Activated CD4-positive, alpha-beta T cell treated with anti-CD3 and anti-CD28 coated beads for 36 hours (primary cell): ENCODE data around the gene RHBDL3. TPM values are rescaled to one million over a fixed set of nuclear protein-coding genes. Genes with fewer than 3 reads are reported as not detected.

Source experiments
- ATAC-seq: fragments of 200-7000 bp; cut with Tn5 transposase; one replicate; pipeline ENCODE4 v1.10.0; 2021; ENCODE audit warnings: mild to moderate bottlenecking, moderate library complexity
- CTCF ChIA-PET: fragments of 350-600 bp; sonication (Branson Sonifier 250); formaldehyde crosslinking; loops from one replicate; lab custom pipeline; 2021; ENCODE audit warnings: antibody characterized with exemption; lab: Charles Lee
- POLR2A ChIA-PET: fragments of 350-600 bp; sonication (Branson Sonifier 250); formaldehyde crosslinking; loops from one replicate; lab custom pipeline; 2021; ENCODE audit warnings: antibody characterized with exemption, inconsistent platforms; lab: Charles Lee
- DNase-seq: peaks from one replicate; pipeline ENCODE4 v3.0.0-alpha.2; 2020
- H3K27ac Mint-ChIP-seq: one replicate; pipeline ENCODE4 v1.8.0; 2021; ENCODE audit warnings: mixed read lengths
- H3K27me3 Mint-ChIP-seq: one replicate; pipeline ENCODE4 v1.8.0; 2021; ENCODE audit warnings: mixed read lengths
- H3K36me3 Mint-ChIP-seq: one replicate; pipeline ENCODE4 v1.8.0; 2021; ENCODE audit warnings: low read depth, mixed read lengths
- H3K4me1 Mint-ChIP-seq: one replicate; pipeline ENCODE4 v1.8.0; 2021; ENCODE audit warnings: mixed read lengths
- H3K4me3 Mint-ChIP-seq: one replicate; pipeline ENCODE4 v1.8.0; 2021; ENCODE audit warnings: mild to moderate bottlenecking, moderate library complexity, mixed read lengths
- H3K9me3 Mint-ChIP-seq: one replicate; pipeline ENCODE4 v1.8.0; 2021; ENCODE audit warnings: low read depth, mixed read lengths
- intact Hi-C, 2 experiments: fragments of 100-400 bp; cut with DNase I in 1 of 2; cut with micrococcal nuclease in 1 of 2; formaldehyde crosslinking; loops; one replicate each; pipeline versions ENCODE4 v1.14.2 to v1.15.1; 2022 to 2024; cut with DNase I, micrococcal nuclease
- total RNA-seq, 2 experiments: library from RNA; stranded (reverse); gene quantifications; one replicate each; pipeline ENCODE4 v1.2.3, GENCODE V29; 2021

The RHBDL3 gene
- total RNA-seq, 2 experiments from 2014 or later, result 0.09 TPM; not detected in 1

DNA sequence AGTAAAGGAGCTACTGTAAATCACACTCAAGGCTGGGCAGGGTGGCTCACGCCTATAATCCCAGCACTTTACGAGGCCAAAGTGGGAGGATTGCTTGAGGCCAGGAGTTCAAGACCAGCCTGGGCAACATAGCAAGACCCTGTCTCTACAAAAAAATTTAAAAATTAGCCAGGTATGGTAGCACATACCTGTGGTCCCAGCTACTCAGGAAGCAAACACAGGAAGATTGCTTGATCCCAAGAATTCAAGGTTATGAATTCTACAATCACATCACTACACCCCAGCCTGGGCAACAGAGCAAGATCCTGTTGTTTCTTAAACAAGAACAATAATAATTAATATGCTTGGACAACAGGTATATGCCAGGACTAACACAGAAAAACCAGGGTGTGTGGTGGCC is 13.2 kb downstream of the RHBDL3 start:
- Mint-ChIP-seq H3K4me1 (no peaks in the 10 kb centered on the region), H3K27me3 (peaks cover 4% of the 10 kb centered on the region), H3K4me3 (no peak overlapping the region), H3K27ac (no peak overlapping the region), H3K9me3 (no peaks in the 10 kb centered on the region), H3K36me3 (no peaks in the 10 kb centered on the region)
- intact Hi-C loops, result no loop called here
- POLR2A ChIA-PET, result no interaction called here
- DNase-seq (no peak), ATAC-seq (no peak)
- CTCF ChIA-PET, result interaction anchor here (2.1 kb wide), 1 partner anchor 26 kb away, joined by 6 read pairs; no protein-coding TSS in a partner anchor

DNA sequence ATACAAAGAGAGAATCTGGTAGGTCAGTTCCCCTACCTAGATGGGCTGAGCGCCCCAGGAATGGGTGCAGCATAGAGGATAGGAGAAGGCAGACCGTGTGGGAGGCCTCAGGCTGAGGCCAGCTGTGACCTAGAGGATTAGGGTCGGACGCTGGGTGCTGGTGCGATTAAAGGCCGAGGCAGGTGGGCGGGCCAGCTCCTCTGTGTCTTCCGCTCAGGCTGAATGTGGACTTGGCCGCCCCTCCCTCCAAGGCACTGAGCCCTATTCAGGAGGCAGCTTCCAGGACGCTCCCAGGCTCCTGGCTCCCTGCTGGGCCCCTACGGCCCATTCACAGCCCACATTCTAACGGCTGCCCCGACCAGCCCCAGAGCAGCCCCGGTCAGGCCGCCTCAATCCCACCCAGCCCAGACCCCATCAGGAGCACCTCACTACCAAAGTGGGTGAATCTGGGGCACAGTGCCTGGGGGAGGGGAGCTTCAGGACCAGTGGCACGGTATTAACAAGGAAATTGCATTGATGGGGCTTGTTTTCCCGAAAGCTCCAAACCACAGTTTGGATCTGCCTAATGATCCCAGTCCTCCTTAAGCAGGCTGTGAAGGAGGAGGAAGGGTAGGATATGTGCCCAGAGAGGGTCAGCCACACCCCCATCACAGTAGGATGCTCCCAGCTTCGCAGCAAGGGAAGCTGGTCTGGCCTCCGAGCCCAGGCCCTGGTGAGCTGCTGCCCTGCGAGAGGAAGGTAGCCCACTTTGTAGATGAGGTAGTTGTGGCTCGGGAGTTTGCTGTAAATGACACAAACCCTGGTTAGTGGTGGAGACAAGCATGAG is 14.5 kb downstream of the RHBDL3 start:
- H3K9me3 Mint-ChIP-seq, result no peaks in the 10 kb centered on the region
- no peak overlapping the region for H3K27ac Mint-ChIP-seq
- H3K36me3 Mint-ChIP-seq, result no peaks in the 10 kb centered on the region
- no peaks in the 10 kb centered on the region for H3K4me1 Mint-ChIP-seq
- intact Hi-C loops, result no loop called here
- no peak overlapping the region for H3K4me3 Mint-ChIP-seq
- no peak for ATAC-seq
- ChIA-PET POLR2A (interaction anchor here (0.5 kb wide), 1 partner anchor 15 kb away, joined by 3 read pairs; no protein-coding TSS in a partner anchor), CTCF (no interaction called here)
- peaks cover 2% of the 10 kb centered on the region for H3K27me3 Mint-ChIP-seq
- DNase-seq, result no peak

DNA sequence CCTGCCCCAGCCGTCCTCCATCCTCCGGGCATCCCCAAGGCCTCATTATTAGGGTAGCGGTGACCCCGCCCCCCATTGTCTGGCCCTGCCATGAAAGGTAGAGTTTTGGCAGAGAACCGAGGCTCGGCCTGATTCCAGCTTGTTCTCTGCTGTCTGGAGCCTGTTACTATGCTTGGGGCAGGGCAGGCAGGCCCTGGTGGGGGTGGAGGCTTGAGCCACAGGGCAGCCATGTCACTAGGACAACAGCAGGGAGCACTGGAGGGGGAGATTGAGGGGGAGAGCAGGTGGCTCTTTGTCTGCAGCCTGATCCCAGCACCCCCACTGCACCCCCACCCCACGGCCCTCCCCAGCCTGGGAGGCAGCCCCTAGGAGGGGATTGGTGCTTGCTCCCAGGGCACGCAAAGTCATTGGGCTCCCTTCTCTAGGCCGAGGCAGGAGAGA is 15.4 kb downstream of the RHBDL3 start:
- POLR2A ChIA-PET, result no interaction called here
- H3K4me1 Mint-ChIP-seq, result no peaks in the 10 kb centered on the region
- intact Hi-C loops, result no loop called here

DNA sequence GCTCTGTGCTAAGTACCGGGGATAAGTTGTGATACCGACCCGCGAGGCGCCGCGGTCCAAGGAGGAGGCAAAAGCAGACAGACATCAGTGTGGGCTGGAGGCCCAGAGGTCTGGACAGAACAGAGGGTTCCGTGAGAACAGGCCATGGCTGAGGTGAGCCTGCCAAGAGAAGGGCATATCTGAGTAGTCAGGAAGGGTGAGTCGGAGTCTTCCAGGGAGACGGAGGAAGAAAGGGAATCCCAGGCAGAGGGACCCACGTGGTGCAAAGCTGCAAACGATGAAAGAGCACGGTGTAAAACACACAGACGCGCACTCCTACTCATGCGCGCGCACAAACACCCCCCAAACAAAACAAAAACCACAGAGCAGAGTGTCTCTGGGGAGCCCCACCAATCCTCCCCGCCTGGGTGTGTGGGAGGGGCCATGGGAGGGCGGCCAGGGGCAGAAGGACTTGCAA is 18.1 kb downstream of the RHBDL3 start:
- ChIA-PET POLR2A (no interaction called here), CTCF (no interaction called here)
- H3K27ac Mint-ChIP-seq, result no peak overlapping the region

More for the DNA sequence above, 15.4 kb downstream of the RHBDL3 start:
- DNase-seq (no peak), ATAC-seq (no peak)
- CTCF ChIA-PET, result no interaction called here
- peaks cover 2% of the 10 kb centered on the region for H3K27me3 Mint-ChIP-seq
- no peak overlapping the region for H3K4me3 Mint-ChIP-seq
- H3K27ac Mint-ChIP-seq, result no peak overlapping the region
- no peaks in the 10 kb centered on the region for H3K36me3 Mint-ChIP-seq
- H3K9me3 Mint-ChIP-seq, result no peaks in the 10 kb centered on the region

DNA sequence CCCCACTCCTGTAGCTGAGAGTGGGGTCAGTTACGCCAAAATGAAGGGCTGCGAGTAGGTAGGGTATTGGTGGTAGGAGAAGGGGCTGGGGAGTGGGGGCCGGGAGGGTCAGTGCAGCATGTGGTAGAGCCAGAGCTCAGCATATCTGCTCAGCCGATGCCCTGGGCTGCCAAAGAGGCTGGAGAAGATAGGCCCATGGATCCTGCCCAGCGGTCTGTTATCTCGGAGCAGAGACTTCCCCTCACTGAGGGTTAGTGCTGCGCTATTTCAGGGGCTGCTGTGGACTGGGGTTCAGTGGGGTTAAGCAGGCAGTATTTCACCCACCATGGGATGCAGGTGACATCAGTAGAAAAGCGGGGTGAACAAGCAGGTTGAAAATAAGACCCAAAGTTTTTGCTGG is 19.7 kb downstream of the RHBDL3 start:
- H3K9me3 Mint-ChIP-seq, result no peaks in the 10 kb centered on the region
- no peak overlapping the region for H3K4me3 Mint-ChIP-seq
- no peak for ATAC-seq
- DNase-seq, result no peak
- H3K36me3 Mint-ChIP-seq, result no peaks in the 10 kb centered on the region
- ChIA-PET POLR2A (no interaction called here), CTCF (interaction anchor here (0.5 kb wide), 1 partner anchor 15 kb away, joined by 3 read pairs; no protein-coding TSS in a partner anchor)
- no peaks in the 10 kb centered on the region for H3K4me1 Mint-ChIP-seq
- intact Hi-C loops, result no loop called here
- H3K27me3 Mint-ChIP-seq, result peaks cover 4% of the 10 kb centered on the region
- no peak overlapping the region for H3K27ac Mint-ChIP-seq

More for the DNA sequence above, 18.1 kb downstream of the RHBDL3 start:
- Mint-ChIP-seq H3K9me3 (no peaks in the 10 kb centered on the region), H3K36me3 (no peaks in the 10 kb centered on the region), H3K4me3 (no peak overlapping the region), H3K4me1 (no peaks in the 10 kb centered on the region), H3K27me3 (peaks cover 2% of the 10 kb centered on the region)
- intact Hi-C loops, result no loop called here
- ATAC-seq (no peak), DNase-seq (no peak)

DNA sequence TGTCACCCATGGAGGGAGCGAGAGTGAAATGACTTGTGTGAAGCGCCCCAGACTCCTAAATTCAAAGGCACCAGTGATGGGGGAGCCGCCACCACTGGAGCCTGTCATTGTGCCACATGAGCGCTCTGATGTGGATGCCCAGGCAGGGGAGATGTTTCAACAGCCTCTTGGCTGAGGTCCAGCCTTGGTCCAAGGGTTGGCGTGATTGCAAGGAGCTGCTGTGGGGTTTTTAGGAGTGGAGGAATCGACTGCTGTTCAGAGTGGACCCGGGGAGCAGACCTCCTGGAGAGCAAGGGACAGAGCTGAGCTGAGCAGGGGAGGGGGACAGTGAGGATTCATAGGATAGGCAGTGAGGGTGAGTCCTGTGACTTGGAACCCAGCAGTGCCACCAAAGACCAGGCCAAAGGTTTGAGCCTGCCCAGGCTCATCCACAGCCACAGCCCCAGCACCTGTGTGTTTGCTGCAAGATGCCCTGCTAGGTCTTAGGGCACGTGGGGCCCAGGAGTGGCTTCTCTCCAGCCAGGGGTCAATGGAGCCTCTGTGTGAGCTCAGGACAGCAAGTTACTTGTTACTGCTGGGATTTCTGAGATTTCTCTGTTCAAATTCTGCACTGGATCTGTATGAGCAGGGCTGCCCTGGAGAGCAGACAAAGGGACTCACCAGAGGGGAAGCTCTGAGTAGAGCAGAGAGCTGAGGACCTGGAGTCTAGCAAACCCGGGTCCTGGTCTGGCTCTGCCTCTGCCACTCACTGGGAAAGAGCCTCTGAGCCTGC is 20.3 kb downstream of the RHBDL3 start:
- H3K4me1 Mint-ChIP-seq, result no peaks in the 10 kb centered on the region

DNA sequence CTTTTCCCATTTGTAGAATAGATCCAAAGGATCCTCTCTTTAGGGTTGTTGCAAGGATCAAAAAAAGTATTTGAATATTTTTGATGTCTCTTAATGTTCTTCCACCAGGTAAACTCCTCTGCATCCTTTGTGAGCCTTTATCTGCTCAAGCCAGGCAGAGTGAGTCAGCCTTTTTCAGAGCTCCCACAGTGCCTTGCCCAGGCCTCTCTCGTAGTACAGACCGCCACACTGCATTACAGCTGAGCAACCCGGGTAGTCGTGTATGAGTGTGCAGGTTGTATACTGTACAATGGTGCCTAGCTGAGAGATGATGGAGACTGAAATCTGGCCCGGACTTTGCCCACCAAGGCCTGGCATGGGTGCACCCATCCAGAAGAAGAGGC is 20.9 kb downstream of the RHBDL3 start:
- ATAC-seq (peak; percentile 66), DNase-seq (peak; percentile 28)
- ChIA-PET POLR2A (no interaction called here), CTCF (interaction anchor here (0.8 to 0.9 kb wide), 2 partner anchors 31 to 43 kb away, joined by 3 read pairs; no protein-coding TSS in a partner anchor)
- Mint-ChIP-seq H3K36me3 (no peaks in the 10 kb centered on the region), H3K9me3 (no peaks in the 10 kb centered on the region), H3K27ac (no peak overlapping the region), H3K4me3 (no peak overlapping the region), H3K4me1 (no peaks in the 10 kb centered on the region), H3K27me3 (peaks cover 4% of the 10 kb centered on the region)
- intact Hi-C loops, result no loop called here

More for the DNA sequence above, 20.3 kb downstream of the RHBDL3 start:
- ATAC-seq, result no peak
- CTCF ChIA-PET, result interaction anchor here (0.8 to 0.9 kb wide), 2 partner anchors 31 to 43 kb away, joined by 3 read pairs; no protein-coding TSS in a partner anchor
- POLR2A ChIA-PET, result no interaction called here
- Mint-ChIP-seq H3K27ac (no peak overlapping the region), H3K36me3 (no peaks in the 10 kb centered on the region), H3K27me3 (peaks cover 4% of the 10 kb centered on the region), H3K4me3 (no peak overlapping the region), H3K9me3 (no peaks in the 10 kb centered on the region)
- intact Hi-C loops, result no loop called here
- DNase-seq, result no peak

DNA sequence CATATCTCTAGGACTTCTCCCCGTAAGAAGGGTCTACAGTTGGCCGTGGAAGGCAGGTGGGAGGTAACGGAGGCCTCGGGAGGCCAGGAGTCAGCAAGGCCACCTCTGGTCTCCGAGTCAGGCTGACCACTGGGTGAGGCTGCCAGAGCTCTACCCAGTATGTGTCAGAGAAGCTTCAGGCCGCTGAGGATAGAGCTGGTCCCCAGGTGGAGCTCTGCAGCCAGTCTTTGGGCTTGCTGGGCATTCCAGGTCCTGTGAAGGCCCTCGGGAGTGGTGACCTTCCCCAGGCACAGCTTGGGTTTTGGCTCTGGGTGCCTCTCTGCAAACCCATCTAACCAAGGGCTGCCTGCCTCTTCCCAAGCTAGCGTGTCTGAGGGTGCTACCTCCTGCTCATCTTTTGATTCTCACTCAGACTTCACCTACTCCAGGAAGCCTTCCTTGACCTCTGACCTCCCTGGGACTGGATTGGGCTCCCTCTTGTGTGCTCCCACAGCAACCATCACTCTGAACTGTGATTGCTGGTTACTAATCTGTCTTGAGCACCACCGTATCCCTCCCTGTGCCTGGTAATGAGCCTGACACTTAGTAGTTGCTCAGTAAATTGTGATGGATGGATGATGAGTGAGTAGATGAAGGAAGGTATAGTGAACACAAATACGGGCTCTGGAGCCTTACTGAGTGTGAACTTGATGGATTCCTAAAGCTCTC is 22.3 kb downstream of the RHBDL3 start:
- Mint-ChIP-seq H3K36me3 (no peaks in the 10 kb centered on the region), H3K4me1 (no peaks in the 10 kb centered on the region), H3K27ac (no peak overlapping the region), H3K9me3 (no peaks in the 10 kb centered on the region), H3K4me3 (no peak overlapping the region), H3K27me3 (peaks cover 4% of the 10 kb centered on the region)
- ChIA-PET POLR2A (interaction anchor here (0.5 kb wide), 1 partner anchor 277 kb away, joined by 3 read pairs; no protein-coding TSS in a partner anchor), CTCF (interaction anchor here (0.5 to 1.2 kb wide), 2 partner anchors 33 to 43 kb away, joined by 3 read pairs; no protein-coding TSS in a partner anchor)
- intact Hi-C loops, result no loop called here
- no peak for ATAC-seq
- no peak for DNase-seq

DNA sequence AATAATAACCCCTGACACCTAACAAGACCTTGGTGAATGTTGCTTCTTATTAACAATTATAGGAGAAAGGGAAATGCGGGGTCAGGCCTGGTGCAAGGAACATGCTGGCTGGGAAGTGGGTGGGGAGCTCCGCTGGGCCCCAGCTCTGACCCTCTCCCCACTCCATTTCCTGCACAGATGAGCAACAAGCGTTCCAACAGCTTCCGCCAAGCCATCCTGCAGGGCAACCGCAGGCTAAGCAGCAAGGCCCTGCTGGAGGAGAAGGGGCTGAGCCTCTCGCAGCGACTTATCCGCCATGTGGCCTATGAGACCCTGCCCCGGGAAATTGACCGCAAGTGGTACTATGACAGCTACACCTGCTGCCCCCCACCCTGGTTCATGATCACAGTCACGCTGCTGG is 23.0 kb downstream of the RHBDL3 start:
- ATAC-seq, result no peak
- Mint-ChIP-seq H3K27ac (no peak overlapping the region), H3K27me3 (peaks cover 4% of the 10 kb centered on the region), H3K9me3 (no peaks in the 10 kb centered on the region), H3K4me3 (no peak overlapping the region), H3K4me1 (no peaks in the 10 kb centered on the region), H3K36me3 (no peaks in the 10 kb centered on the region)
- intact Hi-C loops, result no loop called here
- DNase-seq, result no peak
- POLR2A ChIA-PET, result no interaction called here
- CTCF ChIA-PET, result interaction anchor here (0.8 kb wide), 1 partner anchor 38 kb away, joined by 4 read pairs; no protein-coding TSS in a partner anchor

DNA sequence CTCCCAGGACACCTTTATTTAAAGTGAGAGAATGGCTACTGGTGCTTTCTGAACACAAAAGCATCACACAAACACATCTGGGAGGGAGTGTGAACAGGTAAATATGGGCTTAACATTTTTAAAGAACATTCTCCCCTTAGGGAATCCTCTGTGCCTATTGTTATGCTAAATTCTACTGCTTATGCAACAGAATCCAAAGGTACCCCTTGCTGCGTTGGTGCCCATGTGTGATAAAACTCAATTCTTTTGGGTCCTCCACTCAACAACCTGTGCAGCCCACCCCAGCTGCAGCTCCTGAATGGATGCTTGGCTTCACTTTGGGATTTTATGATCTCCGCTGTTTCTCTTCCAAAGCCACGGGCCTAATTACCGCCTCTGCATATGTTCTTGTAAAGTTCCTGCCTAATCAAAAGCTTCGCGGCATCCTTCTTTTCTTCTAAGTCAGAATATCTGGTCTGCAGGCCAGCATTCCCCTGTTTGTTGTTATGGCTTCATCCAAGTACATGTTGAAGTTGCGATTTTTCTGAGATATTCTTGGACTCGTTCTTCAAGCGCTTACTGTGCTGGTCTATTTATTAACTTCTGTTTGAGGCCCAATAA is 23.9 kb downstream of the RHBDL3 start:
- DNase-seq, result no peak
- no peak for ATAC-seq
- H3K9me3 Mint-ChIP-seq, result no peaks in the 10 kb centered on the region
- H3K4me3 Mint-ChIP-seq, result no peak overlapping the region
- intact Hi-C loops, result no loop called here
- ChIA-PET CTCF (interaction anchor here (1.1 kb wide), 2 partner anchors 12 to 36 kb away, joined by 3 read pairs; no protein-coding TSS in a partner anchor), POLR2A (no interaction called here)
- H3K4me1 Mint-ChIP-seq, result no peaks in the 10 kb centered on the region
- H3K27ac Mint-ChIP-seq, result no peak overlapping the region
- H3K36me3 Mint-ChIP-seq, result no peaks in the 10 kb centered on the region
- peaks cover 2% of the 10 kb centered on the region for H3K27me3 Mint-ChIP-seq
